ENCODE data around the gene TMEM30B. TPM values are rescaled to one million over a fixed set of nuclear protein-coding genes. Genes with fewer than 3 reads are reported as not detected.
A peak's percentile ranks its signal among the peaks of the same experiment; 100 is the strongest.

The TMEM30B gene
- total and polyA plus RNA-seq, 8 donors: 11.2 to 52.2 (median 16.6) TPM

GRCh38 chr14:61284001-61284400, 2.9 kb upstream of the TMEM30B start:
- Histone ChIP-seq H3K27me3 (peaks cover 0 to 26% (median 18%) of the 10 kb centered on the region in 3 donors), H3K27ac (peak overlapping the region in 4 of 5 donors; percentile 5 to 25 (median 16)), H3K4me3 (peak overlapping the region in 1 of 4 donors; percentile 14), H3K4me1 (peaks cover 5 to 63% (median 30%) of the 10 kb centered on the region in 4 donors), H3K9me3 (no peaks in the 10 kb centered on the region), H3K36me3 (no peaks in the 10 kb centered on the region)
- WGBS, 5 donors: 24 to 65% (median 31%) methylated on average over 3 of the region's 3 CpGs
- intact Hi-C loops (cut with DNase I; ENCODE audit: low total_unique reads): no loop called here
- TF ChIP-seq POLR2A (IDR thresholded peaks at IDR 0.05) (no peak), POLR2AphosphoS5 (IDR thresholded peaks at IDR 0.05) (no peak), EP300 (IDR thresholded peaks at IDR 0.05) (no peak)
- TF ChIP-seq, protein P1, sequence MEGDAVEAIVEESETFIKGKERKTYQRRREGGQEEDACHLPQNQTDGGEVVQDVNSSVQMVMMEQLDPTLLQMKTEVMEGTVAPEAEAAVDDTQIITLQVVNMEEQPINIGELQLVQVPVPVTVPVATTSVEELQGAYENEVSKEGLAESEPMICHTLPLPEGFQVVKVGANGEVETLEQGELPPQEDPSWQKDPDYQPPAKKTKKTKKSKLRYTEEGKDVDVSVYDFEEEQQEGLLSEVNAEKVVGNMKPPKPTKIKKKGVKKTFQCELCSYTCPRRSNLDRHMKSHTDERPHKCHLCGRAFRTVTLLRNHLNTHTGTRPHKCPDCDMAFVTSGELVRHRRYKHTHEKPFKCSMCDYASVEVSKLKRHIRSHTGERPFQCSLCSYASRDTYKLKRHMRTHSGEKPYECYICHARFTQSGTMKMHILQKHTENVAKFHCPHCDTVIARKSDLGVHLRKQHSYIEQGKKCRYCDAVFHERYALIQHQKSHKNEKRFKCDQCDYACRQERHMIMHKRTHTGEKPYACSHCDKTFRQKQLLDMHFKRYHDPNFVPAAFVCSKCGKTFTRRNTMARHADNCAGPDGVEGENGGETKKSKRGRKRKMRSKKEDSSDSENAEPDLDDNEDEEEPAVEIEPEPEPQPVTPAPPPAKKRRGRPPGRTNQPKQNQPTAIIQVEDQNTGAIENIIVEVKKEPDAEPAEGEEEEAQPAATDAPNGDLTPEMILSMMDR (IDR thresholded peaks at IDR 0.05): no peak
- peak in 1 of 2 donors; percentile 37 for DNase-seq

DNA sequence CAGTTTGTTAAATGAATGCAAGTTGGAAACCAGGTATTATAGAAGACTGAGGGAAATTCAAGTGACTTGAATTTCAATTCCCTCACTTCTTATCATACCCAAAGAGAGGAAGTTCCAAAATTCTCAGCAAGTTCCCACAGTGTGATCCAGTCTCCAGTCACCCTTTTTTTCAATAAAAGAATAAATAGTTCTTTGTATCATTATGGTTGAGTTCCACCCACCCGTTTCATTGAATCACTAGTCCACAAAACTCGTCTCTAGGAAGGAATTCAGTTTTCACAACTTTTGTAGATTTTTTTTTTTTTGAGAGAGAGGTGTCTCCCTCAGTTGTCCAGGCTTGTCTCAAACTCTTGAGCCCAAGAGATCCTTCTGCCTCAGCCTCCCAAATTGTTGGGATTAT, 1.6 kb upstream of the TMEM30B start:
- H3K27me3 ChIP-seq: peaks cover 0 to 26% (median 18%) of the 10 kb centered on the region in 3 donors
- DNase-seq: no peak
- intact Hi-C loops (cut with DNase I; ENCODE audit: low total_unique reads): no loop called here
- TF ChIP-seq EP300 (IDR thresholded peaks at IDR 0.05) (no peak), POLR2AphosphoS5 (IDR thresholded peaks at IDR 0.05) (no peak), POLR2A (IDR thresholded peaks at IDR 0.05) (no peak)
- TF ChIP-seq, protein P1 (IDR thresholded peaks at IDR 0.05): no peak
- no peak overlapping the region for H3K4me3 ChIP-seq
- H3K4me1 ChIP-seq: peaks cover 5 to 63% (median 30%) of the 10 kb centered on the region in 4 donors
- WGBS, 5 donors: 75 to 93% (median 87%) methylated on average over 2 of the region's 2 CpGs
- no peaks in the 10 kb centered on the region for H3K36me3 ChIP-seq
- H3K9me3 ChIP-seq: no peaks in the 10 kb centered on the region
- H3K27ac ChIP-seq: peak overlapping the region in 1 of 5 donors; percentile 94

- H3K4me3 ChIP-seq: peak overlapping the region; percentile 50 to 68 (median 65)
- WGBS, 5 donors: 22 to 59% (median 38%) methylated on average over 1 of the region's 1 CpG
- no peaks in the 10 kb centered on the region for H3K9me3 ChIP-seq
- intact Hi-C loops (cut with DNase I; ENCODE audit: low total_unique reads): no loop called here
- no peaks in the 10 kb centered on the region for H3K36me3 ChIP-seq
- peak in 1 of 2 donors; percentile 33 for DNase-seq
- TF ChIP-seq POLR2A (IDR thresholded peaks at IDR 0.05): no peak
- TF ChIP-seq, protein P1 (IDR thresholded peaks at IDR 0.05): no peak
- no peak for TF ChIP-seq POLR2AphosphoS5 (IDR thresholded peaks at IDR 0.05)
- TF ChIP-seq EP300 (IDR thresholded peaks at IDR 0.05): no peak
- peak overlapping the region in 4 of 5 donors; percentile 94 to 97 (median 96) for H3K27ac ChIP-seq
- peaks cover 5 to 70% (median 30%) of the 10 kb centered on the region in 4 donors for H3K4me1 ChIP-seq
- peaks cover 0 to 26% (median 18%) of the 10 kb centered on the region in 3 donors for H3K27me3 ChIP-seq
Observed at GRCh38 chr14:61281948-61282275, 774 bp upstream of the TMEM30B start.

GRCh38 chr14:61280526-61281185, 482 bp downstream of the TMEM30B start:
- intact Hi-C loops (cut with DNase I; ENCODE audit: low total_unique reads): no loop called here
- TF ChIP-seq, protein P1 (IDR thresholded peaks at IDR 0.05): peak in 5 of 7 experiments; percentile 19 to 59 (median 42)
- TF ChIP-seq POLR2A (IDR thresholded peaks at IDR 0.05) (no peak), POLR2AphosphoS5 (IDR thresholded peaks at IDR 0.05) (peak in 2 of 3 donors; percentile 63 to 82)
- Histone ChIP-seq H3K36me3 (no peaks in the 10 kb centered on the region), H3K27me3 (peaks cover 0 to 26% (median 18%) of the 10 kb centered on the region in 3 donors), H3K4me3 (peak overlapping the region; percentile 50 to 68 (median 65)), H3K9me3 (no peaks in the 10 kb centered on the region), H3K27ac (peak overlapping the region; percentile 94 to 99 (median 97)), H3K4me1 (peaks cover under 1 to 63% (median 22%) of the 10 kb centered on the region in 4 donors)
- whole genome bisulfite sequencing, 5 donors: 1 to 2% (median 1%) methylated on average over 21 to 81 of the region's 81 CpGs
- peak; percentile 74 to 89 for DNase-seq
